K562 (cell line): ENCODE measurements around the gene FAM171A2.

Experiments used
- CTCF ChIP-seq, 3 experiments: IDR thresholded peaks in 2 of 3; conservative IDR thresholded peaks in 1 of 3; 2 replicates each; pipeline ENCODE4 v1.5.1; 2011 to 2012; ENCODE audit warnings: low read length in 3 of 3, mild to moderate bottlenecking in 3 of 3, control low read depth in 2 of 3, improper control_type of control experiment in 1 of 3, inconsistent platforms in 1 of 3, low read depth in 1 of 3, mixed read lengths in 1 of 3, moderate library complexity in 1 of 3; ENCODE audit not compliant: insufficient read depth in 2 of 3
- EGR1 ChIP-seq: fragments of 450-650 bp; conservative IDR thresholded peaks from 2 replicates; pipeline ENCODE4 v1.6.1; 2017; ENCODE audit warnings: mild to moderate bottlenecking
- ILK ChIP-seq: fragments of 450-650 bp; IDR thresholded peaks from 2 replicates; pipeline ENCODE4 v1.6.1; 2016; ENCODE audit warnings: missing genetic modification characterization, low read depth, mild to moderate bottlenecking, missing compliant biosample characterization, moderate library complexity, borderline replicate concordance
- JUN ChIP-seq, 2 experiments: sonication (generic) in 1 of 2; formaldehyde crosslinking in 1 of 2; IDR thresholded peaks; 2 replicates each; pipeline versions ENCODE4 v1.6.1 to v1.8.0; 2012 to 2022; ENCODE audit warnings: borderline replicate concordance in 2 of 2, mild to moderate bottlenecking in 2 of 2, improper control_type of control experiment in 1 of 2, low read depth in 1 of 2, low read length in 1 of 2, missing genetic modification reagents in 1 of 2
- PCBP1 ChIP-seq: fragments of 200-400 bp; formaldehyde crosslinking; IDR thresholded peaks from 2 replicates; pipeline ENCODE4 v1.6.1; 2018; ENCODE audit warnings: mild to moderate bottlenecking, low read depth, low read length; ENCODE audit not compliant: poor library complexity, severe bottlenecking
- POLR2AphosphoS5 ChIP-seq: IDR thresholded peaks from 2 replicates; pipeline ENCODE4 v1.6.1; 2011; ENCODE audit warnings: mild to moderate bottlenecking, low read depth, low read length, moderate library complexity; ENCODE audit not compliant: control insufficient read depth, insufficient read depth
- SP1 ChIP-seq: sonication (generic); formaldehyde crosslinking; IDR thresholded peaks from 2 replicates; pipeline ENCODE4 v1.8.1; 2022; ENCODE audit warnings: mild to moderate bottlenecking, missing genetic modification reagents
- TCF7 ChIP-seq: sonication (generic); IDR thresholded peaks from 2 replicates; pipeline ENCODE4 v1.6.1; 2016; ENCODE audit warnings: antibody characterized with exemption, borderline replicate concordance
- ZNF699 ChIP-seq: fragments of 250-450 bp; sonication (Bioruptor Pico); IDR thresholded peaks from 2 replicates; pipeline ENCODE4 v1.8.0; 2021; ENCODE audit warnings: mild to moderate bottlenecking, moderate library complexity; ENCODE audit not compliant: insufficient replicate concordance

DNA sequence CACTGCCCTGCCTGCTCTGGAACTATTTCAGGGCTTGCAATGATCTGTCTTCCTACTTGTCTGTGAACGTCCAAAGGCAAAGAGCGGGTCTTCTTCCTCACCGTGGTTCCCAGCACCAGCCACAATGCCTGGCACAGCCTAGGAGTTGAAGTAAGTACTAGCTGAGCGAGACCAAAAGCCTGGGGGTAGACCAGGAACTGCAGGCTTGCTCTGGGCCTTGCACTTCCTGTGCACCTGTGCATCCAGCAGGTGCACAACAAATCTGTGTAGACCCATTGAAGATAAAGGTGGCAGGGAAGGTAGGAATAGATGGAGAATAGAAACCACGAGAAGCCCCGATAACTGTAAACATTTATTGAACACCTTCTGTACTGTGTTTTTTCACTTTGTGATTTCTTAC is 4.6 kb downstream of the FAM171A2 start:
- TF ChIP-seq POLR2AphosphoS5 (no peak), JUN (IDR thresholded peaks at IDR 0.05; ENCODE audit: borderline replicate concordance, low read depth, low read length) (no peak), JUN (CRISPR knock-in tag; IDR thresholded peaks at IDR 0.05; ENCODE audit: borderline replicate concordance) (no peak), ILK (tag) (no peak), PCBP1 (no peak), CTCF (IDR thresholded peaks at IDR 0.05 in 2 of 3, conservative IDR thresholded peaks at IDR 0.05 in 1 of 3; ENCODE audit: insufficient read depth in 2 of 3, low read depth in 1 of 3, low read length in 3 of 3) (no peak), TCF7 (no peak), SP1 (CRISPR knock-in tag) (no peak), ZNF699 (CRISPR knock-in tag) (no peak), EGR1 (no peak)
